NCI-H2029 (cell line): ENCODE data around the gene OSM.
"Not testable (repeated sequence)": the region's sequence is repeated elsewhere in the genome, so short reads cannot be mapped to it uniquely, and the experiment has no call there.

ENCODE experiments used
- DNase-seq: peaks from one replicate; lab custom pipeline; 2025; lab: John Stamatoyannopoulos, UW

Gene OSM

GRCh38 chr22:30226192-30226832 is 40.3 kb downstream of the OSM start:
- DNase-seq, result peak; percentile 81

DNA sequence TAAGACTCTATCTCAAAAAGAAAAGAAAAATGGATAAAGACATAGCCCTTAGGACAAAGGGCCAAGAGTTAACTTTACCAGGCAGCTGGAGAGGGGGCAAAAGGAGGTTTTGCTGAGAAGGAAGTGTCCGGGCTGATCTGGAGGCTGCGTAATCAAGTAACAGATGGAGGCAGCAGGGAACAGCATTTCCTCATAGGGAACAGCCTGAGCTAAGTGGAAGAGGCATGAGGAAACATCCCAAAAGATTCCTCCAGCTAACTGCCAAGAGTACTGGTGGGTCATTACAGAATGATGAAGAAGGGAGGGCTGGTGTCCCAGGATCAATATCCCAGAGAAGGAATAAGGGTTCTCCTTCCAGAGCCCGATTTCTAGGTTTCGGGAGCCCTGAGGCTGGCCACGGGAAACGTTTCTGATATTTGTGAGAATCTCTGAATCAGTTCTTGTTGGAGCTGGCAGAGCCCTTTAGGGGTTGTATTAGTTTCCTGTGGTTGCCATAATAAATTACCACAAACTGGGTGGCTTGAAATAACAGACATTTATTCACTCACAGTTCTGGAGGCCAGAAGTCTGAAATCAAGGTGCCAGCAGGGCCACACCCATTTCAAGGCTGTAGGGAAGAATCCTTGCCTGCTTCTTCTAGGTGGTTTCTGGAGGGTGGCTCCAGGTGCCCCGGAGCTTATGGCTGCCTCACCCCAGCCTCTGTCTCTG is 41.3 kb downstream of the OSM start:
- DNase-seq, result no peak

- DNase-seq, result no peak
These were observed 42.3 kb downstream of the OSM start for GRCh38 chr22:30224161-30224857.

GRCh38 chr22:30223303-30223702 is 43.3 kb downstream of the OSM start:
- DNase-seq, result no peak

DNA sequence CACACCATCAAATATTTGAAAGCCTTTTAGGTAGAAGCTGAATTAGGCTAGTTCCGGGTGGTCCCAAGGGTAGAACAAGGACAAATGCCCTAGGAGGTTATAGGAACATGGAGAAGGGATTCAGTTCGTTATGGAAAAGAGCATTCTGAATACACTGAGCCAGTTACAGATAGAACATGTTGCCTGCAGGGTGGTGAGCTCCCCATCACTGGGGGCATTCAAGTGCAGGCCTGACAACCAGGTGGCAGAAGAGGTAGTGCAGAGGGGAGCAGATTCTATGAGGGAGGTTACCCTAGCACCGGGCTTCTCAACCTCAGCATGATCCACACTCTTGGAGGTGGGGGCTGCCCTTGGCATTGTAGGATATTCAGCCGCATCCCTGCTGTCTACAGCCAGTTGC is 44.3 kb downstream of the OSM start:
- no peak for DNase-seq

GRCh38 chr22:30221121-30221992 is 45.3 kb downstream of the OSM start:
- DNase-seq, result no peak

DNA sequence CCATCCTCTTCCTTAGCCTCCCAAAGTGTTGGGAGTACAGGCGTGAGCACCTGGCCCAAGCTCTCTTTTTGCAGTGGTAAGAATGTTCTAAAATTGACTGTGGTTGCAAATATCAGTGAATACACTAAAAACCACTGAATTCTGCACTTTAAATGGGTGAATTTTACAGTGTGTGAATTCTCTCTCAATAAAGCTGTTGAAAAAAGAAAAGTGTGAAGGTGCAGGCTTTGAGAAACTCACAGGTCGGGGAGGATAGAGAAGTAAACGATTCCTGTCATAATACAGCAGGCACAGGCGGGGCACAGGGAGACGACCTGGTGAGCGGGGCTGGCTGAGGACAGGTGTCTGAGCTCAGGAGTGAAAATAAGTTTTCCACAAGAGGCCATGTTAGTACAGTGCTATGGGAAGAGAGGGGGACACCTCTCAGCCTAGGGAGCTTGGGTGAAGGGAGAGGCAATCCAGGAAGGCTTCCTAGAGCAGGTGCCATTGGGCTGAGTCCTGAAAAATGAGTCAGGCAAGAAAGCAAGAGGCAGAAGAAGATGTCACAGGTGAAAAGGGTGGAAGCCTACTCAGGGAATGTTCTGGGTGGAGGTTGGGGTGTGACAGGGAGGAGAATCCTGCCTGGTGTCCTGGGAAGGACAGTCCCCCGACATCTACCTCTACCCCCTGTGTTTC is 46.2 kb downstream of the OSM start:
- no peak for DNase-seq

GRCh38 chr22:30219668-30220278 is 46.9 kb downstream of the OSM start:
- no peak for DNase-seq

GRCh38 chr22:30219049-30219654 is 47.5 kb downstream of the OSM start:
- DNase-seq, result no peak

GRCh38 chr22:30217698-30218560 is 48.7 kb downstream of the OSM start:
- DNase-seq, result no peak

GRCh38 chr22:30216710-30217109 is 49.9 kb downstream of the OSM start:
- no peak for DNase-seq

- not testable (repeated sequence) for DNase-seq
These were observed 50.4 kb downstream of the OSM start for GRCh38 chr22:30216272-30216671.

DNA sequence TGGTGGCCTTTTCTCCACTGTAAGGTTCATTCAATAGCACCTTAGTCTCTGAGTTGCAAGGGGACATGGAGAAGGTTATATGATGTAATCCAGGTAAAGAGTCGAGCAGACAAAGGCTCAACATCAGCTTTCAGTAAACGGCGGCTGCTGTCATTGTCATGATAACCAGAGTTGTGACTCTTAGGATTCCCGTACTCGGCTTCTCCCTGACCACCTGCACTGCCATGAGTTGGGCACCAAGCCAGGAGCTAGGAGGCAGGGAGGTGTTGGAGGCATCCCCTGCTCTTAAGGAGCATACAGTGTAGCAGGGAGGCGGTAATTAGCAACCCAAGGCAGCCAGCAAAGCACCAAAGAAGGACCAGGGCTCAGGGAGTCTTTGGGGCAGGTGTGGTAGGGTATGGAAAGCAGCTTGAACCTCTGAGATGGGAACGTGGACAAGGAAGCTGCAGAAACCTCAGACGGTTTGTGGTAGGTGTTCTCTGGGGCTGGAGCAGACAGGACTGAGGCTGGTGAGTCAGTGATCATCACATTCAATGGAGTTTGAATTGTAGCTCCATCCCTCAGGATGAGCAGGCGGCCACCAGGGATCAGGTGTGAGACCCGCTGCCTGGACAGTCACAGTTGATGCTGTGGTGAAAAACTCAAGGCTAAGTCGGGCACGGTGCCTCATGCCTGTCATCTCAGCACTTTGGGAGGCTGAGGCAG is 51.8 kb downstream of the OSM start:
- DNase-seq, result peak; percentile 64

DNA sequence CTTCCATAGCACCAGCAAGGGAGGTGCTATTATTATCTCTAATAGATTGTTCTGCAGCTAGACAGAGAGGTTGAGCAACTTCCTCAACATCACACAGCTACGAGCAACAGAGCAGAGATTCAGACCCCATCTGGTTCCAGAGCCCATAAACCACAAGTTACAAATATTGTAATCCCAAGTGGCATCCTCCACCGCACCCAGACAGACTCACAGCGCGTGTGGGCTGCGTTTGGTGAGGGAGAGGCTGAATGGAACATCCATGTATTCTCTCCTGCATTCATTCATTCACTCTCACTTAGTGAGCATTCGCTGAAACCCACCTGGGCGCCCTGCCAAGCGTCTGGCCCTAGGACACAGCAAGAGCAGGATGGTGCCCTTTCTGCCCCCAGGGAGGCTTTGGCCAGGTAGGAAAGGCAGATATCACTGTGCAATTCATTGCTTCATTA is 53.6 kb downstream of the OSM start:
- DNase-seq, result no peak
